MM.1S (cell line): ENCODE measurements around the gene NEDD4L.

Source experiments
- EZH2 ChIP-seq: fragments of 300-600 bp; sonication (generic); optimal IDR thresholded peaks from 2 replicates; pipeline ENCODE3; 2017; ENCODE audit warnings: low read depth, mild to moderate bottlenecking, antibody characterized with exemption, low read length, mixed read lengths
- EZH2phosphoT487 ChIP-seq: fragments of 300-600 bp; sonication (generic); IDR thresholded peaks from 2 replicates; pipeline ENCODE4 v1.6.1; 2018; ENCODE audit warnings: antibody characterized with exemption, low read length
- TF ChIP-seq, protein P1 (sequence below): fragments of 300-600 bp; sonication (generic); IDR thresholded peaks from 2 replicates; pipeline ENCODE4 v1.5.1; 2016; ENCODE audit warnings: antibody characterized with exemption, low read length, mixed read lengths

GRCh38 chr18:58325494-58325893 is 281.5 kb downstream of the NEDD4L start:
- TF ChIP-seq, protein P1, sequence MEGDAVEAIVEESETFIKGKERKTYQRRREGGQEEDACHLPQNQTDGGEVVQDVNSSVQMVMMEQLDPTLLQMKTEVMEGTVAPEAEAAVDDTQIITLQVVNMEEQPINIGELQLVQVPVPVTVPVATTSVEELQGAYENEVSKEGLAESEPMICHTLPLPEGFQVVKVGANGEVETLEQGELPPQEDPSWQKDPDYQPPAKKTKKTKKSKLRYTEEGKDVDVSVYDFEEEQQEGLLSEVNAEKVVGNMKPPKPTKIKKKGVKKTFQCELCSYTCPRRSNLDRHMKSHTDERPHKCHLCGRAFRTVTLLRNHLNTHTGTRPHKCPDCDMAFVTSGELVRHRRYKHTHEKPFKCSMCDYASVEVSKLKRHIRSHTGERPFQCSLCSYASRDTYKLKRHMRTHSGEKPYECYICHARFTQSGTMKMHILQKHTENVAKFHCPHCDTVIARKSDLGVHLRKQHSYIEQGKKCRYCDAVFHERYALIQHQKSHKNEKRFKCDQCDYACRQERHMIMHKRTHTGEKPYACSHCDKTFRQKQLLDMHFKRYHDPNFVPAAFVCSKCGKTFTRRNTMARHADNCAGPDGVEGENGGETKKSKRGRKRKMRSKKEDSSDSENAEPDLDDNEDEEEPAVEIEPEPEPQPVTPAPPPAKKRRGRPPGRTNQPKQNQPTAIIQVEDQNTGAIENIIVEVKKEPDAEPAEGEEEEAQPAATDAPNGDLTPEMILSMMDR, result no peak
- TF ChIP-seq EZH2 (no peak), EZH2phosphoT487 (no peak)
